Fibroblast of the aortic adventitia (primary cell): ENCODE measurements around the gene PODXL2. TPM values are rescaled to one million over a fixed set of nuclear protein-coding genes. Genes with fewer than 3 reads are reported as not detected.

ENCODE experiments used
- DNase-seq: peaks from one replicate; pipeline ENCODE4 v3.0.0-alpha.2; 2010; ENCODE audit warnings: low read depth
- H3K4me3 ChIP-seq: 2 replicates; pipeline ENCODE4 v1.5.1; 2011; ENCODE audit warnings: low read depth, mild to moderate bottlenecking, control low read depth, low read length, moderate library complexity
- total RNA-seq: library from RNA; depleted of rRNA; stranded (reverse); fragments of >200 nt; gene quantifications from 2 replicates; pipeline ENCODE4 v1.2.3, GENCODE V29; 2012; ENCODE audit warnings: low replicate concordance
- TF ChIP-seq, protein P1 (sequence below): IDR thresholded peaks from 2 replicates; pipeline ENCODE4 v1.5.1; 2011; ENCODE audit warnings: mild to moderate bottlenecking, low read length, control low read depth, inconsistent platforms; ENCODE audit not compliant: insufficient read depth

Gene PODXL2
- total RNA-seq, 1 donor, result 1.3 TPM

DNA sequence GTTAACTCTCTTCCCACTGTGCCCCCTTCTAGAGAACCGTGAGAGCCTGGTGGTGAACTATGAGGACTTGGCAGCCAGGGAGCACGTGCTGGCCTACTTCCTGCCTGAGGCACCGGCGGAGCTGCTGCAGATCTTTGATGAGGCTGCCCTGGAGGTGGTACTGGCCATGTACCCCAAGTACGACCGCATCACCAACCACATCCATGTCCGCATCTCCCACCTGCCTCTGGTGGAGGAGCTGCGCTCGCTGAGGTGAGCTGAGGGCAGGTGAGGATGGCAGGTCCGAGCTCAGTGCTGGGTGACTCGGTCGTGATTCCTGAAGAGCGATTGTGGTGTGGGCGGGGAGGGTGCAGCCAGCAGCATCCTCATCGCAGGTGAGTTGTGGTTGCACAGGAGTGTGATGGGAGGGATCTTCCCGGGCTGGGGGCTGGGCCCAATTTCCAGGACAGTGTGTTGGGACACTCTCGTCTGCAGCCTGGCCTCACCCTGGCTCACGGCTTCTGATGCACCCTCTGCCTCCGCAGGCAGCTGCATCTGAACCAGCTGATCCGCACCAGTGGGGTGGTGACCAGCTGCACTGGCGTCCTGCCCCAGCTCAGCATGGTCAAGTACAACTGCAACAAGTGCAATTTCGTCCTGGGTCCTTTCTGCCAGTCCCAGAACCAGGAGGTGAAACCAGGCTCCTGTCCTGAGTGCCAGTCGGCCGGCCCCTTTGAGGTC, 22.7 kb upstream of the PODXL2 start:
- DNase-seq, result no peak
- TF ChIP-seq, protein P1, sequence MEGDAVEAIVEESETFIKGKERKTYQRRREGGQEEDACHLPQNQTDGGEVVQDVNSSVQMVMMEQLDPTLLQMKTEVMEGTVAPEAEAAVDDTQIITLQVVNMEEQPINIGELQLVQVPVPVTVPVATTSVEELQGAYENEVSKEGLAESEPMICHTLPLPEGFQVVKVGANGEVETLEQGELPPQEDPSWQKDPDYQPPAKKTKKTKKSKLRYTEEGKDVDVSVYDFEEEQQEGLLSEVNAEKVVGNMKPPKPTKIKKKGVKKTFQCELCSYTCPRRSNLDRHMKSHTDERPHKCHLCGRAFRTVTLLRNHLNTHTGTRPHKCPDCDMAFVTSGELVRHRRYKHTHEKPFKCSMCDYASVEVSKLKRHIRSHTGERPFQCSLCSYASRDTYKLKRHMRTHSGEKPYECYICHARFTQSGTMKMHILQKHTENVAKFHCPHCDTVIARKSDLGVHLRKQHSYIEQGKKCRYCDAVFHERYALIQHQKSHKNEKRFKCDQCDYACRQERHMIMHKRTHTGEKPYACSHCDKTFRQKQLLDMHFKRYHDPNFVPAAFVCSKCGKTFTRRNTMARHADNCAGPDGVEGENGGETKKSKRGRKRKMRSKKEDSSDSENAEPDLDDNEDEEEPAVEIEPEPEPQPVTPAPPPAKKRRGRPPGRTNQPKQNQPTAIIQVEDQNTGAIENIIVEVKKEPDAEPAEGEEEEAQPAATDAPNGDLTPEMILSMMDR, result no peak
- H3K4me3 ChIP-seq, result no peak overlapping the region

DNA sequence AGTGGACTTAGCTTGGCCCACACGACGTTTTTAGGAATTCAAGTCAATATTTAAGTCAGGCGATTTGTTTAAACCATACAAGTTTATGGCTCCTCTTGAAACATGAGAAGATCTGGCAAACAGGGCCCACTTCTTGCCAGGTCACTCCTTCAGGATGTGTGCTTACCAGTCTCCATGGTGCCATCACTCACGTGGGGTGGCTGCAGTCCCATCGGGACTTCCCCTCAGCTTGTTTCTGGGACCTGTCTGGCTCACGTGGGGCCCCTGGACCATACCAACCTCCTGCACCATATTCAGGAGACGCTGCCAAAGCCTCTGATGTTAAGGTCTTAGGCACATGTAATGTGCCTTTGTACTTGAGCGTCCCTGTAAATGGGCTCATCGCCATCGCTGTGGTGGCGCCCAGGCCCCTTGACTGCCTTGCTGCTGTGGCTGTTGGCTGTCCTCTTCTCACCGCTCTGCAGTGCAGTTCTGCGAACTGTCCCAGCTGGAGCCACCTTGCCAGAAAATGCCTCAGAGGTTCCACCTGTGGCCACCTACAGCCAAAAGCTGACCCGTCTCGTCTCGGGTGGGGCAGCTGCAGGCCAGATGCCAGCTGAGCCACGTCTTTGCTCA, 21.9 kb upstream of the PODXL2 start:
- H3K4me3 ChIP-seq, result no peak overlapping the region
- TF ChIP-seq, protein P1, result no peak
- no peak for DNase-seq

DNA sequence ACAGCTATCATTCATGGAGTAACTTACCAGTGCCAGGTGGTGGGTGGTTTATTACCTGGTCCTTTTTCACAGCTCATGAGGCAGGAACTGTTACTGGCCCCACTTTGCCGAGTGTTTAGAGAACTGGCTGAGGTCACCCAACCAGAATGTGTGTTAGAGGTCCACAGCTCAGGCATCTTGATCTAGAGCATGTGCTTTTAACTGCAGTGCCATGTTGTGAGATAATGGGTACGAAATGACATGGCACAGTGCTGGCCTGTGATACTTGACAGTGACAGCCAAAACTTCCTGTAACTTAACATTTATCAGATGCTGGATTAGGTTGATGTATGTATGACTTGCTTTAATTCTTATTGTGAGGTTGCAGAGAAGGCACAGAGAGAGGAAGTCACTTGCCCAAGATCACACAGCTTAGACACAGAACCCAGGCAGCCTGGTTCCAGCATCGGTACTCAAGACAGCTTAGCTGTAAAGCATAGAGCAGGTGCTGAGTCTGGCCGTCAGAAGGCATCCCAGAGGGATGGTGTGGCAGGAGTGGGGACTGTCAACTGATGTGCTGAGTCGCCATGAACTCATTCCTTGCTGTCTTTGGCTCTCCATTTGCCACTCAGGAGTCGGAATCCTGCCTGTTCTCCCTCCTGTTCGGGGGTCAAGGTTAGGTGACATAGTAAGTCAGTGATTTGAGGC, 21.2 kb upstream of the PODXL2 start:
- TF ChIP-seq, protein P1, result no peak
- no peak for DNase-seq
- H3K4me3 ChIP-seq, result no peak overlapping the region

DNA sequence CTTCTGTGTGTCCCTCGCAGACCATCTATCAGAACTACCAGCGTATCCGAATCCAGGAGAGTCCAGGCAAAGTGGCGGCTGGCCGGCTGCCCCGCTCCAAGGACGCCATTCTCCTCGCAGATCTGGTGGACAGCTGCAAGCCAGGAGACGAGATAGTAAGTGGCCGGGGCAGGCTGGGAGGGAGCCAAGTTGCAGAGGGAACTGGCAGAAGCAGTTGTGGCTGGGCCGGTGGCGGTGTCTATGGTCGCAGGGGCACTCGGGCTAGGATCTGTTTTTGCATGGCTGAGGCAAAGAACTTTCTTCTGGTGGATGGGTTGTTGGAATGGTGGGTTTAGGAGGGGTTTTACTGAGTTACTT, 20.6 kb upstream of the PODXL2 start:
- DNase-seq, result no peak
- no peak overlapping the region for H3K4me3 ChIP-seq
- TF ChIP-seq, protein P1, result no peak

DNA sequence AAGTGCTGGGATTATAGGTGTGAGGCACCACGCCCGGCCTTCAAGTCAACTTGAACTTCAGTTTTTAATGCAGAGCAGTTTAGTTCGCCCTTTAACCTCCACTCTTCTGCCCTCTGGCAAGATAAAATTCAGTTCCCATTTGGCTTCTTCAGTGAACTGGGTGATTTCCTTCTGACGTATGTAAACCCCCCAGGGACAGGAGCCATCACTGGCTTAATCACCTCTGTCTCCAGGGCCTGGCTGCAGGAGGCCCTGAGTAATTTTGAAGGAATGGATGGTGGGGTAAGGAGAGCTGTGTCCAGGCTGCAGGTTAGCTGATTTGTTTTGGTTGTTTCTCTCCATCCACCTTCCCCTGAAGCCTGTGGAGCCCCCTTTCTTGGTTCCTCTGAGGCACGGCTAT, 18.9 kb upstream of the PODXL2 start:
- TF ChIP-seq, protein P1, result no peak
- no peak overlapping the region for H3K4me3 ChIP-seq
- no peak for DNase-seq

DNA sequence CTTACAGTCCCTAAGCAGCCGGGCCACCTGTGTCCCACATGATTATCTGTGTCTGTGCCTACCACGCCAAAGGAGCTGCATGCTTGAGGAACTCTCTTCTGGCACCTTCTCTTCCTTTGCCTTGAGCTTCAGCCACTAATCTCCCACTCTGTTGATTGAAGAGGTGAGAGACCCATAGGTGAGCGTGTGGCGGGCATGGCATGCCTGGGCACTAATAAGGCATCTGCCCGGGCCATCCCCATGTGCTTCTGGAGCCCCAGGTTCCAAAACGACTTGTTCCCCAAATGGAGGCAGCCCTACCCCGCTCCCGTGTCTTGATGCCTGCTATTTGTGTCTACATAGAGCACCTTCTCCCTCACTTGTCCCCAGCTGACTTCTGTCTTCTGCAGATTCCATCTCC, 17.7 kb upstream of the PODXL2 start:
- TF ChIP-seq, protein P1, result no peak
- no peak overlapping the region for H3K4me3 ChIP-seq
- no peak for DNase-seq
